HFF-Myc (cell line): ENCODE results near the gene LRP8.
"Not testable (repeated sequence)": the region's sequence is repeated elsewhere in the genome, so short reads cannot be mapped to it uniquely, and the experiment has no call there.

Experiments
- DNase-seq: peaks from one replicate; pipeline ENCODE4 v3.0.0-alpha.2; 2011; ENCODE audit warnings: low read depth; ENCODE audit errors: extremely low read depth
- H3K4me3 ChIP-seq: replicated peaks from 2 replicates; pipeline ENCODE4 v1.5.1; 2011; ENCODE audit warnings: low read depth, mild to moderate bottlenecking, control low read depth, low read length
- TF ChIP-seq, protein P1 (sequence below): IDR thresholded peaks from 2 replicates; pipeline ENCODE4 v1.5.1; 2012; ENCODE audit warnings: mild to moderate bottlenecking, low read depth, low read length, control low read depth; ENCODE audit errors: missing control alignments

Gene LRP8

DNA sequence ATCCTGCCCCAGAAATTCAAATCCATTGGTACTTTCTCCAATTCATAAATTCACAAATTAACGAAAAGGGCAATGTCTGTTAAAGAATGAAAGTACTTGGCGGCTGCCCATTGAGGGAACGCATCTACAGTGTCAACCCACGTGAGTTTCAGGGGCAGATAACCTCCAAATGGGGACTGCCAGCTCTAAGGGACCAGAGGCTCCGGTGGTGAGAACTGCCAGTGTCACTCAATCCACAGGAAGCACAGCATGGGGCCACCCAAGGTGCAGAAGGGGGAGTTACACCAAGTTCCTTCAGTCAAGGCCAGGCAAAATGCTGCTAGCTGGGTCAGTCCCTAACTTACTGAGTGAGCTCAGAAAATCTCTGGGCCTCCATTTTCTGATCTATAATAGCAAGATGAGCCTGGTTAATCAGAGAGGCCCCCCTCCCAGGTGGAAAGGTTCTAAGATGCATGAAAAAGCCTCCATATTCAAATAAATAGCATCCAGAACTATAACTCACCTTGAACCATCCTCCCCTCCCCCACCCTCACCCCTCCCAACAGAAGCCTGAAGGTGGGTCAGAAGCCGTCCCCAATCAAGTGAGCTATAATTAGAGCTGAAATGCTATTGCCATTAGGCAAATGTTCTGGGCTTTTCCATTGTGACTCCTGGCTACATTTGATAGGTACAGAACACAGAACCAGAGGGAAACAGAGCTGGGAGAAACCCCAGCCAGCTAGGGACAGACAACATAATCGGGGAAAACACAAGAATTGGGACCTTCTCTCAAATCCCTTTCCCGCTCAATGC, 41.7 kb downstream of the LRP8 start:
- no peak overlapping the region for H3K4me3 ChIP-seq
- TF ChIP-seq, protein P1, sequence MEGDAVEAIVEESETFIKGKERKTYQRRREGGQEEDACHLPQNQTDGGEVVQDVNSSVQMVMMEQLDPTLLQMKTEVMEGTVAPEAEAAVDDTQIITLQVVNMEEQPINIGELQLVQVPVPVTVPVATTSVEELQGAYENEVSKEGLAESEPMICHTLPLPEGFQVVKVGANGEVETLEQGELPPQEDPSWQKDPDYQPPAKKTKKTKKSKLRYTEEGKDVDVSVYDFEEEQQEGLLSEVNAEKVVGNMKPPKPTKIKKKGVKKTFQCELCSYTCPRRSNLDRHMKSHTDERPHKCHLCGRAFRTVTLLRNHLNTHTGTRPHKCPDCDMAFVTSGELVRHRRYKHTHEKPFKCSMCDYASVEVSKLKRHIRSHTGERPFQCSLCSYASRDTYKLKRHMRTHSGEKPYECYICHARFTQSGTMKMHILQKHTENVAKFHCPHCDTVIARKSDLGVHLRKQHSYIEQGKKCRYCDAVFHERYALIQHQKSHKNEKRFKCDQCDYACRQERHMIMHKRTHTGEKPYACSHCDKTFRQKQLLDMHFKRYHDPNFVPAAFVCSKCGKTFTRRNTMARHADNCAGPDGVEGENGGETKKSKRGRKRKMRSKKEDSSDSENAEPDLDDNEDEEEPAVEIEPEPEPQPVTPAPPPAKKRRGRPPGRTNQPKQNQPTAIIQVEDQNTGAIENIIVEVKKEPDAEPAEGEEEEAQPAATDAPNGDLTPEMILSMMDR = no peak
- no peak for DNase-seq

DNA sequence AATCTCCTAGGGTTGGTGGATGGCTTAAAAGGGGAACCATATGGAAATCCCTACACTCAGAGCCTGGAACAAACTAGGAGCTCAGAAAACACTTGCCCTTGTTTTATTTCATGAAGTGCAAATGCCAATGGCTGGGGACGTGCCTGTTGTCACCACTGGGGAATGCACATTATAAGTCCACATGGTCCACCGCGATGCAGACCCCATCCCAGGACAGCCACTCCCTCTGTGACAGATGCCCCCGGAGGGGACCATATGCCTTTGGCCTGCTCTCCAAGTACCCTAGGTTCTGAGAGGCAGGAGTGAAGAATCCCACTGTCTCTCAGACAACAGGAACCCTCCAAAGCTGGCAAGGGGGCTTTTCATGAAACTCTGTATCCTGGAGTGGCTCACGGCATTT, 42.3 kb downstream of the LRP8 start:
- no peak overlapping the region for H3K4me3 ChIP-seq
- TF ChIP-seq, protein P1 = no peak
- DNase-seq = no peak

GRCh38 chr1:53284224-53285020, 43.4 kb downstream of the LRP8 start:
- TF ChIP-seq, protein P1 = no peak
- DNase-seq = no peak
- no peak overlapping the region for H3K4me3 ChIP-seq

DNA sequence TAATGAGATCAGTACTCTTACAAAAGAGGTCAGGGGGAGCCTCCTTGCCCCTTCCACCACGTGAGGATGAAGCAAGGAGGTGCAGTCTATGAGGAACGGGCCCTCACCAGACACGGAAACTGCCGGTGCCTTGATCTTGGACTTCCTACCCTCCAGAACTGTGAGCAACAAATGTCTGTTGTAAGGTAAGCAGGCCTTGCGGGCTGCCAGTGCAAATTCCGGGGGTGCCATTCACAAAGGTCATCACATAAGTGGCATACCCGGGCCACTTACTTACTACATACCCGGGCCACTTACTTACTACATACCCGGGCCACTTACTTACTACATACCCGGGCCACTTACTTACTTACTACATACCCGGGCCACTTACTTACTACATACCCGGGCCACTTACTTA, 44.7 kb downstream of the LRP8 start:
- not testable (repeated sequence) for H3K4me3 ChIP-seq, DNase-seq

GRCh38 chr1:53281133-53281532, 46.7 kb downstream of the LRP8 start:
- H3K4me3 ChIP-seq = no peak overlapping the region
- TF ChIP-seq, protein P1 = no peak
- no peak for DNase-seq

DNA sequence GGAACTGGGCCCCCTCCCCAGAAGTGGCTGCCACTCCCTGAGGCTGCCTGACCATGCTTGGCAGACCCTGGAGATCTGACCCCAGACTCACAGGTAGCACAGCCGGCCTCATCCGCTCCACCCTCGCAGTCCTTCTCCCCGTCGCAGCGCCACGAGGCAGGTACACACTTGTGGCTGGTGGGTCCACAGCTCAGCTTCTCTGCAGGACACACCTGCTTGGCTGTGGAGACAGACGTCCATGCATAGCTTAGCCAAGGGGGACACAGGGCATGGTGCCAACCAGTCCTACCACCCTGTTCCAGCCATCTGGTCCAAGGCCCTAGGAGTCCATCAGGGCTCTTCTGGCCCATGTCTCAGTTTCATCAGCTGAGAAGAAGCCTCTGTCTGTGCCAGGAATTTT, 47.4 kb downstream of the LRP8 start:
- DNase-seq = no peak
- TF ChIP-seq, protein P1 = no peak
- no peak overlapping the region for H3K4me3 ChIP-seq
